ENCODE results near the gene CTIF.
"Not testable (repeated sequence)": the region's sequence is repeated elsewhere in the genome, so short reads cannot be mapped to it uniquely, and the experiment has no call there.

CTIF gene

GRCh38 chr18:48713309-48713708 is 174.5 kb downstream of the CTIF start:
- Histone ChIP-seq H3K4me1 (ENCODE audit: control insufficient read depth in 1 of 2, insufficient read depth in 1 of 2, low read depth in 1 of 2, low read length in 1 of 2) (peaks cover 15 to 16% of the 10 kb centered on the region in 2 experiments), H3K27me3 (no peaks in the 10 kb centered on the region), H3K9me3 (no peaks in the 10 kb centered on the region), H3K36me3 (no peaks in the 10 kb centered on the region), H3K27ac (no peak overlapping the region), H3K4me3 (ENCODE audit: low read depth in 1 of 2, low read length in 1 of 2) (no peak overlapping the region)
- TF ChIP-seq CTCF (IDR thresholded peaks at IDR 0.05): no peak

DNA sequence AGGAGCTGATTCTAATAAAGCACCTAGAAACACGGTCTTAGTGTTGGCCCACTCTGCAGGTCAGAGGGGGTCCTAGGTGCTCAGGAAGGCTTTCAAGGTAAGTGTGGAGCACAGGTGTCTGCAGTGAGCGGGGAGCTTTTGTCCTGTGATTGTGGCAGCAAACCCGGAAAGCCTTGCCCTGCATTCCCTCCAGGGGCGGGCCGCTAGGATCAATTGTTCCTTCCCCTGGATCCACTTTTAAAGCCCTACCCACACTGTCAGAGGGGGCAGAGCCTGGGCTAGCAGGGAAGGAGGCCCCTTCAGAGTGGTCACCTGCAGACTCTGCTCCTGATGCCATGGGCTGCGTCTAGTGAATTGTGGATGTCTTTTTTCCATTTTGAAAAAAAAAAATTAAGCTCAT is 176.0 kb downstream of the CTIF start:
- H3K4me3 ChIP-seq (ENCODE audit: low read depth in 1 of 2, low read length in 1 of 2): no peak overlapping the region
- peaks cover 15 to 16% of the 10 kb centered on the region in 2 experiments for H3K4me1 ChIP-seq (ENCODE audit: control insufficient read depth in 1 of 2, insufficient read depth in 1 of 2, low read depth in 1 of 2, low read length in 1 of 2)
- no peaks in the 10 kb centered on the region for H3K9me3 ChIP-seq
- H3K27ac ChIP-seq: no peak overlapping the region
- H3K27me3 ChIP-seq: no peaks in the 10 kb centered on the region
- TF ChIP-seq CTCF (IDR thresholded peaks at IDR 0.05): no peak
- no peaks in the 10 kb centered on the region for H3K36me3 ChIP-seq

- H3K9me3 ChIP-seq: no peaks in the 10 kb centered on the region
- no peak for TF ChIP-seq CTCF (IDR thresholded peaks at IDR 0.05)
- no peaks in the 10 kb centered on the region for H3K36me3 ChIP-seq
- peak overlapping the region in 1 of 2 experiments; percentile 45 for H3K4me3 ChIP-seq (ENCODE audit: low read depth in 1 of 2, low read length in 1 of 2)
- H3K27ac ChIP-seq: peak overlapping the region; percentile 67
- H3K4me1 ChIP-seq (ENCODE audit: control insufficient read depth in 1 of 2, insufficient read depth in 1 of 2, low read depth in 1 of 2, low read length in 1 of 2): peaks cover 15 to 16% of the 10 kb centered on the region in 2 experiments
- no peaks in the 10 kb centered on the region for H3K27me3 ChIP-seq
These were observed 177.0 kb downstream of the CTIF start for GRCh38 chr18:48715711-48716361.

DNA sequence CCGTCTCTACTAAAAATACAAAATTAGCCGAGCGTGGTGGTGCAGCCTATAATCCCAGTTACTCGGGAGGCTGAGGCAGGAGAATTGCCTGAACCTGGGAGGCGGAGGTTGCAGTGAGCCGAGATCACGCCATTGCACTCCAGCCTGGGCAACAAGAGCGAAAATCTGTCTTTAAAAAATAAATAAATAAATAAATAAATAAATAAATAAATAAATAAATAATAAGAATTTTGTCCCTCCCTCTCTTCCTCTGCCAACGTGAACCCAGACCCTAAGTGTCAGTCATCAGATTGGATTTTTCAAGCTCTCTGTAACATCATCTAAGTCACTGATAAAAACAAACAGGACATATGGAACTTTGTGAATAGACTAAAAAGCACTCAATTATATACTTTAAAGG is 178.4 kb downstream of the CTIF start:
- peaks cover 15 to 16% of the 10 kb centered on the region in 2 experiments for H3K4me1 ChIP-seq (ENCODE audit: control insufficient read depth in 1 of 2, insufficient read depth in 1 of 2, low read depth in 1 of 2, low read length in 1 of 2)
- H3K27ac ChIP-seq; H3K4me3 ChIP-seq (ENCODE audit: low read depth in 1 of 2, low read length in 1 of 2); H3K27me3 ChIP-seq; H3K9me3 ChIP-seq; H3K36me3 ChIP-seq: not testable (repeated sequence)

- Histone ChIP-seq H3K4me3 (ENCODE audit: low read depth in 1 of 2, low read length in 1 of 2) (no peak overlapping the region), H3K9me3 (no peaks in the 10 kb centered on the region), H3K36me3 (no peaks in the 10 kb centered on the region), H3K4me1 (ENCODE audit: control insufficient read depth in 1 of 2, insufficient read depth in 1 of 2, low read depth in 1 of 2, low read length in 1 of 2) (peaks cover 15 to 16% of the 10 kb centered on the region in 2 experiments), H3K27me3 (no peaks in the 10 kb centered on the region), H3K27ac (no peak overlapping the region)
- no peak for TF ChIP-seq CTCF (IDR thresholded peaks at IDR 0.05)
These were observed 179.6 kb downstream of the CTIF start for GRCh38 chr18:48718251-48718959.

DNA sequence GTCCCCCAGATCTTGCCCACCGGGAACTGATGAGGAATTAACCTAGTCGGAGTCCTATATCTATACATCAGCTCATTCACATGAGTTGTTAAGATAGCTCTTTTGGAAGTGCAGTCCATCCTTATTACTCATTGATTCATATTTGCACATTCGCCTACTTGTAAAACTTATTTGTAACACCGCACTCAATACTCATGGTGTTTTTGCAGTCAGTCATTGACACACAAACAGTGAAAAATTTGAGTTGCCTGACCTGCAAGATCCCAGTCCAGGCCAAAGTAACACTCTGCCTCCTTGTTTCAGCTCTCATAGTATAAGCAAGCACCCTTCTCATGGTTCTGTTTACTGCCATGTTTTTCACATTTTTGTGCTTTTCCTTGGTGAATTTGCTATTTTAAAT is 180.6 kb downstream of the CTIF start:
- H3K4me3 ChIP-seq (ENCODE audit: low read depth in 1 of 2, low read length in 1 of 2): no peak overlapping the region
- TF ChIP-seq CTCF (IDR thresholded peaks at IDR 0.05): no peak
- no peaks in the 10 kb centered on the region for H3K36me3 ChIP-seq
- H3K27ac ChIP-seq: no peak overlapping the region
- no peaks in the 10 kb centered on the region for H3K9me3 ChIP-seq
- no peaks in the 10 kb centered on the region for H3K27me3 ChIP-seq
- peaks cover 15 to 16% of the 10 kb centered on the region in 2 experiments for H3K4me1 ChIP-seq (ENCODE audit: control insufficient read depth in 1 of 2, insufficient read depth in 1 of 2, low read depth in 1 of 2, low read length in 1 of 2)
